PFSK-1 (cell line): ENCODE results near the gene SCYL3.

Experiments
- FOXP2 ChIP-seq: optimal IDR thresholded peaks from 2 replicates; pipeline ENCODE3; 2011; ENCODE audit warnings: borderline replicate concordance, control low read depth, inconsistent platforms; ENCODE audit not compliant: insufficient read depth; ENCODE audit errors: extremely low read length, extremely low read depth
- POLR2AphosphoS5 ChIP-seq: IDR thresholded peaks from 2 replicates; pipeline ENCODE4 v1.6.1; 2012; ENCODE audit warnings: low read depth, mild to moderate bottlenecking, control low read depth, low read length, moderate library complexity
- SIN3A ChIP-seq: IDR thresholded peaks from 2 replicates; pipeline ENCODE4 v1.6.1; 2012; ENCODE audit warnings: mild to moderate bottlenecking, low read length, moderate library complexity, borderline replicate concordance; ENCODE audit not compliant: insufficient read depth
- TAF1 ChIP-seq: IDR thresholded peaks from 2 replicates; pipeline ENCODE4 v1.6.1; 2012; ENCODE audit warnings: low read length, control low read depth, borderline replicate concordance; ENCODE audit not compliant: insufficient read depth
- TF ChIP-seq, protein P1 (sequence below), 2 experiments: IDR thresholded peaks; 2 replicates each; pipeline versions ENCODE4 v1.6.1 to v1.8.0; 2011 to 2012; ENCODE audit warnings: low read depth in 2 of 2, low read length in 2 of 2, control low read depth in 1 of 2, inconsistent platforms in 1 of 2, mild to moderate bottlenecking in 1 of 2, moderate library complexity in 1 of 2; ENCODE audit not compliant: insufficient read depth in 1 of 2

SCYL3 gene

DNA sequence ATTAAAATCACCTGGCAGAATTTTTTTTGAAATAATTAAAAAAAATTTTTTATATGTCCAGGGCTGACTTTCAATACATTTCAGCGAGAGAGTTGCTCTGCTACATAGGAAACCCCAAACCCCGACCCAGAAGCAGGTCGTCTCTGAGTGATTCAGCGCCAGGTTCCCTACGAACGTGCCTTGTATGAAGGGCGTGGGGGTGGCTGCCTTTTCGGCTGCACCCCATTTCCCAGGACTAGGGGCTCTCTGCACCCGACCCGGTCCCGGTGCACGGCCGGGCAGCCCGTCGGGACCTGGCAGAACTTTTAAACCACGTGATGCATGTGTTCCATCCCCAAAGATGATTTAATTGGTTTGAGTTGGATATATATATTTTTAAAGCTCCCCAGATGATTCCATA is 15.8 kb upstream of the SCYL3 start:
- TF ChIP-seq TAF1 = no peak

DNA sequence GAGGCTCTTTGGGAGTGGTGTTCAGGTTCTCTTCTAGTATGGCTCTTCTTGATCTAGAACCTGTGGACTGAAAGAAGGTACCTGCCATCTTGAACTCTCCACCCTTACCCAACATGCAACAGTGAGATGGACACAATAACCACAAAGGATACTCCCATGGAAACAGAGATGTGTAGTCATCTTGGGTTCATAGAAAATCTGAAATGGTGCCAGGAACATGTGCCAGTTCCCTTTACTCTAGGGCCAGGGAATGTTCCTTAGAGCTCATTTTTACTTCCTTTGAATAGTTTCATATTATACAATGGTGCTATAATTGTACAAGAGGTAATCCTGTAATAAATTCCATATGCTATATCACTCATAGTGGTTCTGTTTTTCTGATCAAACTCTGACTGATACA is 13.2 kb upstream of the SCYL3 start:
- TF ChIP-seq TAF1 (no peak), POLR2AphosphoS5 (no peak), SIN3A (no peak), FOXP2 (no peak)
- TF ChIP-seq, protein P1, sequence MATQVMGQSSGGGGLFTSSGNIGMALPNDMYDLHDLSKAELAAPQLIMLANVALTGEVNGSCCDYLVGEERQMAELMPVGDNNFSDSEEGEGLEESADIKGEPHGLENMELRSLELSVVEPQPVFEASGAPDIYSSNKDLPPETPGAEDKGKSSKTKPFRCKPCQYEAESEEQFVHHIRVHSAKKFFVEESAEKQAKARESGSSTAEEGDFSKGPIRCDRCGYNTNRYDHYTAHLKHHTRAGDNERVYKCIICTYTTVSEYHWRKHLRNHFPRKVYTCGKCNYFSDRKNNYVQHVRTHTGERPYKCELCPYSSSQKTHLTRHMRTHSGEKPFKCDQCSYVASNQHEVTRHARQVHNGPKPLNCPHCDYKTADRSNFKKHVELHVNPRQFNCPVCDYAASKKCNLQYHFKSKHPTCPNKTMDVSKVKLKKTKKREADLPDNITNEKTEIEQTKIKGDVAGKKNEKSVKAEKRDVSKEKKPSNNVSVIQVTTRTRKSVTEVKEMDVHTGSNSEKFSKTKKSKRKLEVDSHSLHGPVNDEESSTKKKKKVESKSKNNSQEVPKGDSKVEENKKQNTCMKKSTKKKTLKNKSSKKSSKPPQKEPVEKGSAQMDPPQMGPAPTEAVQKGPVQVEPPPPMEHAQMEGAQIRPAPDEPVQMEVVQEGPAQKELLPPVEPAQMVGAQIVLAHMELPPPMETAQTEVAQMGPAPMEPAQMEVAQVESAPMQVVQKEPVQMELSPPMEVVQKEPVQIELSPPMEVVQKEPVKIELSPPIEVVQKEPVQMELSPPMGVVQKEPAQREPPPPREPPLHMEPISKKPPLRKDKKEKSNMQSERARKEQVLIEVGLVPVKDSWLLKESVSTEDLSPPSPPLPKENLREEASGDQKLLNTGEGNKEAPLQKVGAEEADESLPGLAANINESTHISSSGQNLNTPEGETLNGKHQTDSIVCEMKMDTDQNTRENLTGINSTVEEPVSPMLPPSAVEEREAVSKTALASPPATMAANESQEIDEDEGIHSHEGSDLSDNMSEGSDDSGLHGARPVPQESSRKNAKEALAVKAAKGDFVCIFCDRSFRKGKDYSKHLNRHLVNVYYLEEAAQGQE (IDR thresholded peaks at IDR 0.05; ENCODE audit: insufficient read depth in 1 of 2, low read depth in 2 of 2, low read length in 2 of 2) = no peak

DNA sequence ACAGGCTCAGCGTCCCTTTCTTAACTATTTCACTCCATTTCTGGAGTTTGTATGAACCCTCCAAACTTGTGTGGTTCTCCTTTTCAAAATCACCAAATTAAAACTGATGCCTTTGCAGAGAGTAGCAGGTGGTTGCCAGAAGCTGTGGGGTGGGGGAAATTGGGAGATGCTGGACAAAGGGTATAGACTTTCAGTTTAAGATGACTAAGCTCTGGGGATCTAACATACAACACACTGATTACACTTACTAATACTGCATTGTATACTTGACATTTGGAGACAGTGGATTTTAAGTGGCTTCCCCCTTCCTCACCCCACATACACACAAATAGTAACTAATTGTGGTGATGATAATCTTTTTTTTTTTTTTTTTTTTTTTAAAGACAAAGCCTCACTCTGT is 11.1 kb upstream of the SCYL3 start:
- TF ChIP-seq FOXP2 (no peak), TAF1 (no peak), SIN3A (no peak), POLR2AphosphoS5 (no peak)
- TF ChIP-seq, protein P1 (IDR thresholded peaks at IDR 0.05; ENCODE audit: insufficient read depth in 1 of 2, low read depth in 2 of 2, low read length in 2 of 2) = no peak

DNA sequence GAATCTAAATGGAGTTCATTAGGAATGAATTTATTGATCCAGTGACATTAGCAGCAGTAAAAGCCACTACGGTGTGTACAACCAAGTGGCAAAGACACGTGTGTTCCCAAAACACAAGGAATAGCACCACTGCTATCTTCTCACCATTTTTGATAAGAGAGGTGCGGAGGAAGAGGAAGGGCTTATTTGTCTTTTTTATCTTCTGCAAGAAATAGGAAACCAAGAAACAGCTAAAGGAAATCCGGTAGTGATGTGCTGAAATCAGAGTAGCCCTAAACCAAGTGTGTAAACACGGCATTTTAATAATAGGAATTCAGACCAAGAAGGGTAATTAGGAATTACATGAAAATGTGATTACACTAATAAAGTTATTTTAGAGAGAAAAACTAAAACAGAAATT is 9.1 kb upstream of the SCYL3 start:
- TF ChIP-seq FOXP2 = no peak
- TF ChIP-seq SIN3A = no peak
- no peak for TF ChIP-seq TAF1
- TF ChIP-seq POLR2AphosphoS5 = no peak
- TF ChIP-seq, protein P1 (IDR thresholded peaks at IDR 0.05; ENCODE audit: insufficient read depth in 1 of 2, low read depth in 2 of 2, low read length in 2 of 2) = no peak

DNA sequence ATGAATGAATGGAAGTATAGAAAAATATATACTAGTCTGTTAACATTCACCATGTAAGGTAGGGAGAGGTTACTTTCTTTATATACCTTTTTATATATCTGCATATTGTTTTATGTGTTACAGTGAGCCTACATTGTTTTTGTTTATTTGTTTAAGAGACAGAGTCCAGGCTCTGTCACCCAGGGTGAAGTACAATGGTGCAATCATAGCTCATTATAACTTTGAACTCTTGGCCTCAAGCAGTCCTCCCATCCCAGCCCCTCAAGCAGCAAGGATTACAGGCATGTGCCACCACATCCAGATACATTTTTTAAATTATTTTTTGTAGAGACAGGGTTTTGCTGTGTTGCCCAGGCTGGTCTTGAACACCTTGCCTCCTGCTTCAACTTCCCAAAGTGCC is 7.4 kb upstream of the SCYL3 start:
- TF ChIP-seq TAF1 (no peak), SIN3A (no peak), FOXP2 (no peak), POLR2AphosphoS5 (no peak)
- TF ChIP-seq, protein P1 (IDR thresholded peaks at IDR 0.05; ENCODE audit: insufficient read depth in 1 of 2, low read depth in 2 of 2, low read length in 2 of 2) = no peak

DNA sequence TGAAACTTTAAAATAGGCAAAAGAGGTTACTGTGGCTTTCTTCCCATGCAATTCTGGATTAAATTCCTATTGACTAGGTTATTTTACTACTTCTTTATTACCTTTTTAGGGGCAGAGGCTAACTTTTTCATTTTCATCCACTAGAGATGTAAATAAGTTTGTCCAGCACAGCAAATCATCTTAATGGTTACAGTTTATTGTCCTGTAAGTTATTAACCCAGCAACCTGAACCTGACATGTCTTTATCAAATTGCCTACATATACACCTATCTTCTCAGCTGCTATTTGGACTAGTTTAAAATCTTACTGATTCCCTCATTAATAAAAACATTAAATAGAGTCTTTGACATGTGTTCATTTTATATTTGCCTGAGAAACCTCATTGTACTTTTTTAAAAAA is 6.9 kb upstream of the SCYL3 start:
- TF ChIP-seq, protein P1 (IDR thresholded peaks at IDR 0.05; ENCODE audit: insufficient read depth in 1 of 2, low read depth in 2 of 2, low read length in 2 of 2) = no peak
- TF ChIP-seq SIN3A (no peak), POLR2AphosphoS5 (no peak), FOXP2 (no peak), TAF1 (no peak)
